T-cell (primary cell): ENCODE measurements around the gene CPOX. TPM values are rescaled to one million over a fixed set of nuclear protein-coding genes. Genes with fewer than 3 reads are reported as not detected.

Experiments
- ATAC-seq, 4 experiments: fragments of 200-7000 bp in 3 of 4; fragments of 150-1000 bp in 1 of 4; cut with Tn5 transposase; replicated peaks in 1 of 4; 1 replicate in 3 of 4; 2 replicates in 1 of 4; pipeline ENCODE4 v1.10.0; 2021; ENCODE audit warnings: moderate library complexity in 3 of 4, mild to moderate bottlenecking in 2 of 4, moderate number of reproducible peaks in 1 of 4
- CTCF ChIA-PET, 2 donors: fragments of 300-600 bp; sonication (Branson Sonifier 250); formaldehyde crosslinking; loops; one replicate each; lab custom pipeline; 2022; ENCODE audit warnings: antibody characterized with exemption in 2 of 2; lab: Charles Lee
- POLR2A ChIA-PET, 2 donors: fragments of 300-600 bp; sonication (Branson Sonifier 250); formaldehyde crosslinking; loops; one replicate each; lab custom pipeline; 2022; ENCODE audit warnings: antibody characterized with exemption in 2 of 2; lab: Charles Lee
- DNase-seq, 35 experiments: peaks; one replicate each; pipeline versions ENCODE4 v3.0.0 to v3.0.0-alpha.2; 2013 to 2023
- H3K27ac ChIP-seq: one replicate; pipeline ENCODE4 v1.5.1; 2013; ENCODE audit warnings: low read length
- H3K27me3 ChIP-seq, 2 experiments: replicated peaks in 1 of 2; 1 replicate in 1 of 2; 2 replicates in 1 of 2; pipeline versions ENCODE4 v1.6.1 to v1.7.0; 2013; ENCODE audit warnings: low read length in 1 of 2, mixed read lengths in 1 of 2; ENCODE audit not compliant: control insufficient read depth in 2 of 2, insufficient read depth in 2 of 2; ENCODE audit errors: extremely low read depth in 1 of 2
- H3K36me3 ChIP-seq, 2 donors: 1 replicate in 1 of 2; 2 replicates in 1 of 2; pipeline versions ENCODE4 v1.6.1 to v1.7.0; 2013; ENCODE audit warnings: low read length in 1 of 2; ENCODE audit not compliant: control insufficient read depth in 2 of 2, insufficient read depth in 1 of 2; ENCODE audit errors: extremely low read depth in 1 of 2
- H3K4me1 ChIP-seq, 2 experiments: 1 replicate in 1 of 2; 2 replicates in 1 of 2; pipeline versions ENCODE4 v1.6.1 to v1.7.0; 2013; ENCODE audit warnings: low read length in 2 of 2, mixed read lengths in 1 of 2; ENCODE audit not compliant: insufficient read depth in 2 of 2, control insufficient read depth in 1 of 2; ENCODE audit errors: extremely low read depth in 1 of 2
- H3K4me3 ChIP-seq, 2 donors: 1 replicate in 1 of 2; 2 replicates in 1 of 2; pipeline versions ENCODE4 v1.5.1 to v1.7.0; 2013; ENCODE audit warnings: mild to moderate bottlenecking in 2 of 2, low read length in 1 of 2, moderate library complexity in 1 of 2; ENCODE audit not compliant: control insufficient read depth in 1 of 2; ENCODE audit errors: extremely low read depth in 1 of 2
- H3K9me3 ChIP-seq: 2 replicates; pipeline ENCODE4 v1.7.0; 2013
- H3K27ac Mint-ChIP-seq, 2 donors: one replicate each; pipeline ENCODE4 v1.8.0; 2020 to 2021; ENCODE audit warnings: mild to moderate bottlenecking in 2 of 2, mixed read lengths in 2 of 2
- H3K27me3 Mint-ChIP-seq, 2 donors: one replicate each; pipeline ENCODE4 v1.8.0; 2021 to 2022; ENCODE audit warnings: mixed read lengths in 2 of 2
- H3K36me3 Mint-ChIP-seq: one replicate; pipeline ENCODE4 v1.8.0; 2021; ENCODE audit warnings: mixed read lengths
- H3K4me1 Mint-ChIP-seq, 3 donors: one replicate each; pipeline ENCODE4 v1.8.0; 2020 to 2022; ENCODE audit warnings: mixed read lengths in 3 of 3, mild to moderate bottlenecking in 1 of 3
- H3K4me3 Mint-ChIP-seq, 3 donors: one replicate each; pipeline ENCODE4 v1.8.0; 2020 to 2022; ENCODE audit warnings: mild to moderate bottlenecking in 3 of 3, mixed read lengths in 3 of 3, moderate library complexity in 3 of 3
- H3K9me3 Mint-ChIP-seq, 3 donors: one replicate each; pipeline ENCODE4 v1.8.0; 2020 to 2022; ENCODE audit warnings: mixed read lengths in 3 of 3
- WGBS: methylation state at CpG from one replicate; pipeline ENCODE4 v1.1.5; 2013; ENCODE audit warnings: missing lambda C conversion rate; ENCODE audit not compliant: insufficient coverage; 5-methylcytosine and 5-hydroxymethylcytosine counted together
- total RNA-seq, 35 experiments: library from RNA in 6 of 35; stranded (reverse) in 6 of 35; fragments of 120-200 nt in 1 of 35; gene quantifications; one replicate each; pipeline versions ENCODE4 v1.2.1 to v1.2.4 and lab custom pipeline; 2013 to 2026

Gene CPOX
- total RNA-seq, 5 donors from 2014 or later (not counting 1 experiment from before 2014, with no cell fraction given) = 13.9 to 47.6 (median 44.6) TPM

DNA sequence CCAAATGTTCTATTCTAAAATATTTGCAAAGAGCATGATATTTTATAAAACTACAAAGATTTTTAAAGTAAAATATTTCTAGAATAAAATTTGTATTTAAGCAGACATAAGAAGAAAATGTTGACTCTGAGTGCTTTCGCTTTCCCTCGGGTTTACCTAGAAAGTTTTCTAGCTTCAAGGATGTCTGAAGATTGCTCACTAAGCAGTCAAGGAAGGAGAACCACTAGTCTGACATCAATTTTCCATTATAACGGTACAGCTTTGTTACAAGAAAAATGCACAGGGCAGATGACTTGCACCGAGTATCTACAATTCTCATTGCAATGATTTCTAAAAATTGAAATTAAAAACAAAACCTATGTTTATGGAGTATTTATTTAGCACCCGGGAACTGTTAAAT is 47.5 kb downstream of the CPOX start:
- no peaks in the 10 kb centered on the region for H3K36me3 Mint-ChIP-seq
- ATAC-seq = peak in 2 of 4 experiments; percentile 51 to 52

DNA sequence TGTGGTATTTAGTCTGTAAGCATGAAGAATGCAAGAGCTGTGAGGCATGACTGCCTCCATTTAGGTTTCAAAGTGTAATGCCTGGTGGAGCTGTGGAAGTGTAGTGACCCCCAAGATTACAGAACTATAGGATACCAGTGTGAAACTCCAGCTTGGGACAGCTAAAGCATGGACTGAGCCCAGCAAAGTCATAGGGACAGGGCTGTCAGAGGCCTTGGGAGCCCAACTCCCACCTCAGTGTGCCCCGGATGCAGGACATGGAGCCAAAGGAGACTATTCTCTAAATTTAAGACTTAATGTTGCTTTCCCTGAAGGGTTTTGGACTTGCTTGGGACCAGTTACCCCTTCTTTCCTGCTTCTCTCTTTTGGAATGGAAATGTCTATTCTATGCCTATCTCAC is 50.8 kb downstream of the CPOX start:
- DNase-seq = no peak
- ATAC-seq = no peak
- peaks cover 6 to 27% (median 20%) of the 10 kb centered on the region in 3 donors for H3K4me1 Mint-ChIP-seq
- no peak overlapping the region for H3K27ac Mint-ChIP-seq
- Histone ChIP-seq H3K4me1 (no peaks in the 10 kb centered on the region), H3K9me3 (no peaks in the 10 kb centered on the region), H3K27ac (no peak overlapping the region), H3K4me3 (no peak overlapping the region), H3K36me3 (no peaks in the 10 kb centered on the region), H3K27me3 (no peaks in the 10 kb centered on the region)
- no peak overlapping the region for H3K4me3 Mint-ChIP-seq
- CTCF ChIA-PET = interaction anchor here in 1 of 2 donors (0.5 kb wide), 1 partner anchor 873 kb away, joined by 3 read pairs; no protein-coding TSS in a partner anchor
- no peaks in the 10 kb centered on the region for H3K27me3 Mint-ChIP-seq
- POLR2A ChIA-PET = no interaction called here
- no peaks in the 10 kb centered on the region for H3K9me3 Mint-ChIP-seq
- WGBS = no CpG with 5 or more reads among the region's 1 CpG
- H3K36me3 Mint-ChIP-seq = no peaks in the 10 kb centered on the region

More for the DNA sequence above, 47.5 kb downstream of the CPOX start:
- peaks cover 0 to 22% (median 13%) of the 10 kb centered on the region in 3 donors for H3K4me1 Mint-ChIP-seq
- H3K27ac ChIP-seq = peak overlapping the region; percentile 22
- no peaks in the 10 kb centered on the region for H3K36me3 ChIP-seq
- H3K9me3 Mint-ChIP-seq = no peaks in the 10 kb centered on the region
- no peaks in the 10 kb centered on the region for H3K27me3 ChIP-seq
- H3K4me3 ChIP-seq = no peak overlapping the region
- H3K4me1 ChIP-seq = peaks cover 0 to 3% of the 10 kb centered on the region in 2 experiments
- ChIA-PET CTCF (interaction anchor here in 1 of 2 donors (0.8 to 1.2 kb wide), 5 partner anchors 14 to 28 kb away, joined by 3 to 6 read pairs (median 3); partner anchors contain the start of gene GPR15), POLR2A (interaction anchor here in 1 of 2 donors (0.7 kb wide), 1 partner anchor 20 kb away, joined by 3 read pairs; no protein-coding TSS in a partner anchor)
- no peaks in the 10 kb centered on the region for H3K9me3 ChIP-seq
- H3K4me3 Mint-ChIP-seq = peak overlapping the region in 2 of 3 donors; percentile 45 to 46
- no CpG with 5 or more reads among the region's 5 CpGs for WGBS
- no peaks in the 10 kb centered on the region for H3K27me3 Mint-ChIP-seq
- DNase-seq = no peak
- peak overlapping the region; percentile 66 to 75 for H3K27ac Mint-ChIP-seq

DNA sequence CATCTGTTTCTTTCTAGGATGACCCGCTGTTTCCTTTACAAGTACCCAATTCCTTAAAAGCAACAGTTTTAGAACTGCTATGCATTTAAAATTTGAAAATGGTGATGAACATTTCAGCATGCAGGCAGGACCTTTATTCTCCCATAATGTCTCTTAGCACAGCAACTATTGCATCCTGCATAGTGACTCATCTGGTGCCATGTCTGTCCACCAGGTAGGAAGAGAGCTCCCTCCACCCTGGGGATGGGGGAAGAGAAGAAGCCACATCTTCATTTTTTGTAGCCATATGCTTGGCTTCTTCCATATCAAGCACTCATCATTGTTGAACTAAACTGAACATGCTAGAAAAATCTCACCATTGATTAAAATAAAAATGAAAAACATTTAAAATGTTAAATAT is 51.7 kb downstream of the CPOX start:
- Histone ChIP-seq H3K9me3 (no peaks in the 10 kb centered on the region), H3K27ac (no peak overlapping the region), H3K27me3 (no peaks in the 10 kb centered on the region), H3K4me1 (no peaks in the 10 kb centered on the region), H3K4me3 (no peak overlapping the region), H3K36me3 (no peaks in the 10 kb centered on the region)
- H3K4me3 Mint-ChIP-seq = no peak overlapping the region
- no peak overlapping the region for H3K27ac Mint-ChIP-seq
- CTCF ChIA-PET = interaction anchor here in 1 of 2 donors (1.4 kb wide), 1 partner anchor 39 kb away, joined by 3 read pairs; no protein-coding TSS in a partner anchor
- POLR2A ChIA-PET = no interaction called here
- ATAC-seq (no peak), DNase-seq (no peak)
- WGBS = no CpG with 5 or more reads among the region's 1 CpG
- H3K36me3 Mint-ChIP-seq = no peaks in the 10 kb centered on the region
- H3K4me1 Mint-ChIP-seq = peaks cover 6 to 33% (median 23%) of the 10 kb centered on the region in 3 donors
- no peaks in the 10 kb centered on the region for H3K9me3 Mint-ChIP-seq
- no peaks in the 10 kb centered on the region for H3K27me3 Mint-ChIP-seq

DNA sequence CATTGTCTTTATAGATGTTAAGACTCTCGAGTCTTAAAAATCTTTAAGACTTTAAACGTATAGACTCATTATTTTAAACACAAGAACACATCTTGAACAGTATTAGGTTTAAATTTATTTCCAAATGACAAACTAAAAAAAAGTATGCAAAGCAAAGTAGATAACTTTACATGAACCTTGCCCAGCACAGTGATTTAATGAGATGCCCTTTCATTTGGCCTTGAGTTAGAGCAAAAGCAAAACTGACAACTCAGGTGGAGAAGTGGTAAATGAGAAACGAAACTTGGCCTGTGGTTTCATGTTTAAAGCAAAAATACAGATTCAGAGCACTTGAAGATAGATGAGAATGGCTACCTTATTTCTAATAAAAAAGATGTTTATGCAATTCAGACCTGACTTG is 53.1 kb downstream of the CPOX start:
- no peak overlapping the region for H3K4me3 ChIP-seq
- peak in 1 of 35 experiments; percentile 47 for DNase-seq
- no peak overlapping the region for H3K4me3 Mint-ChIP-seq
- CTCF ChIA-PET = interaction anchor here in 1 of 2 donors (1.4 kb wide), 1 partner anchor 40 kb away, joined by 3 read pairs; no protein-coding TSS in a partner anchor
- H3K36me3 ChIP-seq = no peaks in the 10 kb centered on the region
- H3K9me3 ChIP-seq = no peaks in the 10 kb centered on the region
- H3K9me3 Mint-ChIP-seq = no peaks in the 10 kb centered on the region
- H3K27me3 Mint-ChIP-seq = no peaks in the 10 kb centered on the region
- no peaks in the 10 kb centered on the region for H3K4me1 ChIP-seq
- H3K27me3 ChIP-seq = no peaks in the 10 kb centered on the region
- H3K36me3 Mint-ChIP-seq = no peaks in the 10 kb centered on the region
- POLR2A ChIA-PET = no interaction called here
- peaks cover 6 to 30% (median 20%) of the 10 kb centered on the region in 3 donors for H3K4me1 Mint-ChIP-seq
- peak overlapping the region; percentile 35 to 71 for H3K27ac Mint-ChIP-seq
- peak overlapping the region; percentile 39 for H3K27ac ChIP-seq
- peak in 3 of 4 experiments; percentile 33 to 44 (median 40) for ATAC-seq
- 0% methylated on average over 1 of the region's 3 CpGs for WGBS

DNA sequence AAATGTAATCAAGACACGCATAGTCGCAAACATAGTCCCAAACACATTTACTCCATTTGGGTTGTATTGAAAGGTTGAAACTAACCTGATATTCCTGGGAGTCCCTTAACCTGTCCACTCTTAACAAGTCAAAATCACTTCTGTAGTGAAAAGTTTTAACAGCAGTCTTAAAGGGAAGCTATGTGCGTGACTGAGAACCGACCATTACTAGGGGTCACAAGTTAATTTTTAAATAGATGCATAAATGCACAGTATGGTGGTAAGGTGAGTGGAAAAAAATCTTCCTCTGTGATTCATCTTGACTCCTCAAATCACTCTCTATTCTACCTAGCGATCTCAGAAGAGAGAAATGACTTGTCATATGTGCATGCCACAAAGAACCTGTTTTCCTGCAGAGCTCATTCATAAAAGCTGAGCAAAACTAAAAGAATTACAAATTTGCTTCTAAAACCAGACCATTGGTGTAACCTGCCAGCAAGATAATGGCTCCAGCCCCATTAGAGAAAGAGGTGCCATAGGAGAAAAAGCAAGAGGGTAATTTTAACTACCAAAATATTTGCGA is 56.9 kb downstream of the CPOX start:
- H3K4me3 Mint-ChIP-seq = peak overlapping the region; percentile 7 to 49 (median 45)
- DNase-seq (no peak), ATAC-seq (peak in 3 of 4 experiments; percentile 27 to 48 (median 37))
- H3K9me3 ChIP-seq = no peaks in the 10 kb centered on the region
- H3K36me3 ChIP-seq = no peaks in the 10 kb centered on the region
- no peak overlapping the region for H3K4me3 ChIP-seq
- ChIA-PET POLR2A (interaction anchor here in 1 of 2 donors (0.7 kb wide), 1 partner anchor 21 kb away, joined by 3 read pairs; no protein-coding TSS in a partner anchor), CTCF (interaction anchor here in 1 of 2 donors (1.4 kb wide), 1 partner anchor 14 kb away, joined by 4 read pairs; the partner anchor contains the start of gene CLDND1)
- peaks cover 6 to 30% (median 17%) of the 10 kb centered on the region in 3 donors for H3K4me1 Mint-ChIP-seq
- no peaks in the 10 kb centered on the region for H3K27me3 Mint-ChIP-seq
- peak overlapping the region; percentile 8 to 68 for H3K27ac Mint-ChIP-seq
- no peaks in the 10 kb centered on the region for H3K36me3 Mint-ChIP-seq
- H3K9me3 Mint-ChIP-seq = no peaks in the 10 kb centered on the region
- no peaks in the 10 kb centered on the region for H3K27me3 ChIP-seq
- H3K27ac ChIP-seq = no peak overlapping the region
- 67% methylated on average over 1 of the region's 6 CpGs for WGBS
- no peaks in the 10 kb centered on the region for H3K4me1 ChIP-seq

DNA sequence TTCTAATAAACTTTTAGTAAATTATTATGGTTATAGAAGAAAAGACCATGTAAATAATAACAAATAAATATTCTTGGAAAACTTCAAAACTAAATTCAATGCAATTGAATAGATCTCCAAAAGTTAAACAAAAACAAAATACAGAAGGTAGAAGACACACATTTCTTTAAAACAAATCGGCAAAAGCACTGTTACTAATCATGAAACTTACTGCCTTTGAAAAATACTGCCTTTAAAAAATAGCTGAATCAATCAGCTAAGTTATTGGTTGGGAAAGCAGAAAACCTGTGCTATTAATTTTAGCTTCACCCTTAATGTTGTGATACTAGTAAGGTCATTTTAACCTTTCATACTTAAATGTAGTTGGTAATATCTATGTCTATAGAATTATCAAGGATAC is 58.7 kb downstream of the CPOX start:
- H3K9me3 ChIP-seq = no peaks in the 10 kb centered on the region
- no peaks in the 10 kb centered on the region for H3K36me3 ChIP-seq
- WGBS = no CpG with 5 or more reads among the region's 1 CpG
- H3K9me3 Mint-ChIP-seq = no peaks in the 10 kb centered on the region
- H3K27me3 Mint-ChIP-seq = no peaks in the 10 kb centered on the region
- no peak overlapping the region for H3K4me3 Mint-ChIP-seq
- ATAC-seq (no peak), DNase-seq (no peak)
- ChIA-PET CTCF (no interaction called here), POLR2A (no interaction called here)
- no peaks in the 10 kb centered on the region for H3K27me3 ChIP-seq
- H3K36me3 Mint-ChIP-seq = no peaks in the 10 kb centered on the region
- no peaks in the 10 kb centered on the region for H3K4me1 ChIP-seq
- no peak overlapping the region for H3K27ac Mint-ChIP-seq
- H3K27ac ChIP-seq = no peak overlapping the region
- no peak overlapping the region for H3K4me3 ChIP-seq
- peaks cover 0 to 20% (median 10%) of the 10 kb centered on the region in 3 donors for H3K4me1 Mint-ChIP-seq
